Mammary epithelial cell (primary cell): Measurements from ENCODE around the gene EIF4A2.

Experiments used
- EZH2 ChIP-seq: IDR thresholded peaks from 2 replicates; pipeline ENCODE4 v1.6.1; 2012; ENCODE audit warnings: low read length, inconsistent platforms, borderline replicate concordance
- TF ChIP-seq, protein P1 (sequence below), 2 donors: IDR thresholded peaks in 1 of 2; conservative IDR thresholded peaks in 1 of 2; 2 replicates each; pipeline ENCODE4 v1.5.1; 2011 to 2012; ENCODE audit warnings: inconsistent platforms in 2 of 2, low read length in 2 of 2, mild to moderate bottlenecking in 2 of 2, control low read depth in 1 of 2, low read depth in 1 of 2; ENCODE audit not compliant: insufficient read depth in 1 of 2; ENCODE audit errors: extremely low read depth in 1 of 2

- TF ChIP-seq, protein P1, sequence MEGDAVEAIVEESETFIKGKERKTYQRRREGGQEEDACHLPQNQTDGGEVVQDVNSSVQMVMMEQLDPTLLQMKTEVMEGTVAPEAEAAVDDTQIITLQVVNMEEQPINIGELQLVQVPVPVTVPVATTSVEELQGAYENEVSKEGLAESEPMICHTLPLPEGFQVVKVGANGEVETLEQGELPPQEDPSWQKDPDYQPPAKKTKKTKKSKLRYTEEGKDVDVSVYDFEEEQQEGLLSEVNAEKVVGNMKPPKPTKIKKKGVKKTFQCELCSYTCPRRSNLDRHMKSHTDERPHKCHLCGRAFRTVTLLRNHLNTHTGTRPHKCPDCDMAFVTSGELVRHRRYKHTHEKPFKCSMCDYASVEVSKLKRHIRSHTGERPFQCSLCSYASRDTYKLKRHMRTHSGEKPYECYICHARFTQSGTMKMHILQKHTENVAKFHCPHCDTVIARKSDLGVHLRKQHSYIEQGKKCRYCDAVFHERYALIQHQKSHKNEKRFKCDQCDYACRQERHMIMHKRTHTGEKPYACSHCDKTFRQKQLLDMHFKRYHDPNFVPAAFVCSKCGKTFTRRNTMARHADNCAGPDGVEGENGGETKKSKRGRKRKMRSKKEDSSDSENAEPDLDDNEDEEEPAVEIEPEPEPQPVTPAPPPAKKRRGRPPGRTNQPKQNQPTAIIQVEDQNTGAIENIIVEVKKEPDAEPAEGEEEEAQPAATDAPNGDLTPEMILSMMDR (conservative IDR thresholded peaks at IDR 0.05 in 1 of 2, IDR thresholded peaks at IDR 0.05 in 1 of 2; ENCODE audit: extremely low read depth in 1 of 2, insufficient read depth in 1 of 2, low read depth in 1 of 2, low read length in 2 of 2) = no peak
- TF ChIP-seq EZH2 = no peak
Measured at GRCh38 chr3:186810336-186810996, 27.1 kb downstream of the EIF4A2 start.
